GM12865 (cell line): ENCODE measurements around the gene TSPAN11.

ENCODE experiments used
- DNase-seq: peaks from one replicate; pipeline ENCODE4 v3.0.0; 2010; ENCODE audit warnings: low read depth
- H3K4me3 ChIP-seq: 2 replicates; pipeline ENCODE4 v1.5.1; 2011; ENCODE audit warnings: mild to moderate bottlenecking, low read depth, low read length, control low read depth
- CTCF ChIP-seq: IDR thresholded peaks from 2 replicates; pipeline ENCODE4 v1.5.1; 2011; ENCODE audit warnings: low read length, control low read depth, low read depth, inconsistent platforms; ENCODE audit not compliant: insufficient read depth; ENCODE audit errors: missing control alignments

The TSPAN11 gene

GRCh38 chr12:30909349-30910037 is 17.1 kb upstream of the TSPAN11 start:
- DNase-seq = no peak
- no peak overlapping the region for H3K4me3 ChIP-seq
- TF ChIP-seq CTCF = no peak

GRCh38 chr12:30910038-30910350 is 16.6 kb upstream of the TSPAN11 start:
- DNase-seq = no peak
- no peak for TF ChIP-seq CTCF
- no peak overlapping the region for H3K4me3 ChIP-seq

GRCh38 chr12:30911207-30911606 is 15.3 kb upstream of the TSPAN11 start:
- no peak for DNase-seq
- no peak for TF ChIP-seq CTCF

GRCh38 chr12:30913323-30913722 is 13.2 kb upstream of the TSPAN11 start:
- no peak overlapping the region for H3K4me3 ChIP-seq
- peak; percentile 46 for DNase-seq
- TF ChIP-seq CTCF = no peak

More at GRCh38 chr12:30911207-30911606, 15.3 kb upstream of the TSPAN11 start:
- no peak overlapping the region for H3K4me3 ChIP-seq

- DNase-seq = no peak
- no peak overlapping the region for H3K4me3 ChIP-seq
- TF ChIP-seq CTCF = no peak
These were observed 11.5 kb upstream of the TSPAN11 start for GRCh38 chr12:30914986-30915591.

- TF ChIP-seq CTCF = no peak
- no peak overlapping the region for H3K4me3 ChIP-seq
- DNase-seq = no peak
These were observed 3.5 kb upstream of the TSPAN11 start for GRCh38 chr12:30923057-30923456.
